ENCODE data around the gene PRLR.

- no peak for TF ChIP-seq POLR2A (IDR thresholded peaks at IDR 0.05)
- TF ChIP-seq POLR2AphosphoS5 (IDR thresholded peaks at IDR 0.05) = no peak
- TF ChIP-seq CTCF (IDR thresholded peaks at IDR 0.05 in 8 of 11, conservative IDR thresholded peaks at IDR 0.05 in 3 of 11) = no peak
Measured at GRCh38 chr5:35246411-35246810, 16.1 kb upstream of the PRLR start.
